Astrocyte (in vitro differentiated cells and primary cell): ENCODE measurements around the gene GSG1L. TPM values are rescaled to one million over a fixed set of nuclear protein-coding genes. Genes with fewer than 3 reads are reported as not detected.

Source experiments
- DNase-seq: peaks from one replicate; pipeline ENCODE4 v3.0.0-alpha.2; 2010; ENCODE audit warnings: low read depth
- FAIRE-seq: peaks from 2 replicates; lab custom pipeline; 2011; peaks lifted over from hg19 to GRCh38; lab: Jason Lieb, UNC
- H2AFZ ChIP-seq: 2 replicates; pipeline ENCODE4 v1.6.0; 2012; ENCODE audit warnings: low read depth, low read length, inconsistent platforms
- H3K27ac ChIP-seq: 2 replicates; pipeline ENCODE4 v1.5.1; 2011; ENCODE audit warnings: low read depth, low read length, inconsistent platforms
- H3K27me3 ChIP-seq: 2 replicates; pipeline ENCODE4 v1.6.0; 2011; ENCODE audit warnings: low read length, inconsistent platforms; ENCODE audit not compliant: insufficient read depth
- H3K36me3 ChIP-seq: 2 replicates; pipeline ENCODE4 v1.5.1; 2011; ENCODE audit warnings: low read length, inconsistent platforms; ENCODE audit not compliant: insufficient read depth
- H3K4me1 ChIP-seq: 2 replicates; pipeline ENCODE4 v1.5.1; 2011; ENCODE audit warnings: low read length, inconsistent platforms; ENCODE audit not compliant: insufficient read depth
- H3K4me2 ChIP-seq: 2 replicates; pipeline ENCODE4 v1.6.0; 2012; ENCODE audit warnings: low read length, inconsistent platforms
- H3K4me3 ChIP-seq: 2 replicates; pipeline ENCODE4 v1.5.1; 2011; ENCODE audit warnings: low read depth, mild to moderate bottlenecking, low read length, inconsistent platforms; ENCODE audit not compliant: insufficient read depth
- H3K79me2 ChIP-seq: 2 replicates; pipeline ENCODE4 v1.6.0; 2012; ENCODE audit warnings: mild to moderate bottlenecking, low read length, inconsistent platforms; ENCODE audit not compliant: insufficient read depth
- H3K9ac ChIP-seq: 2 replicates; pipeline ENCODE4 v1.6.0; 2012; ENCODE audit warnings: mild to moderate bottlenecking, low read length, inconsistent platforms
- H3K9me3 ChIP-seq: 2 replicates; pipeline ENCODE4 v1.5.1; 2012; ENCODE audit warnings: low read depth, mild to moderate bottlenecking, low read length, inconsistent platforms; ENCODE audit not compliant: insufficient read depth
- H4K20me1 ChIP-seq: 2 replicates; pipeline ENCODE4 v1.6.0; 2012; ENCODE audit warnings: low read length, inconsistent platforms; ENCODE audit not compliant: insufficient read depth
- H3K27ac Mint-ChIP-seq: one replicate; pipeline ENCODE4 v1.8.0; 2021; ENCODE audit warnings: mild to moderate bottlenecking, mixed read lengths; ENCODE audit not compliant: unreplicated experiment
- H3K27me3 Mint-ChIP-seq: one replicate; pipeline ENCODE4 v1.8.0; 2021; ENCODE audit warnings: low read depth, mixed read lengths; ENCODE audit not compliant: unreplicated experiment
- H3K36me3 Mint-ChIP-seq: one replicate; pipeline ENCODE4 v1.8.0; 2021; ENCODE audit warnings: low read depth, mixed read lengths; ENCODE audit not compliant: unreplicated experiment
- H3K4me1 Mint-ChIP-seq: one replicate; pipeline ENCODE4 v1.8.0; 2021; ENCODE audit warnings: low read depth, mixed read lengths; ENCODE audit not compliant: unreplicated experiment
- H3K4me3 Mint-ChIP-seq: one replicate; pipeline ENCODE4 v1.8.0; 2021; ENCODE audit warnings: mild to moderate bottlenecking, moderate library complexity, mixed read lengths; ENCODE audit not compliant: unreplicated experiment
- H3K9me3 Mint-ChIP-seq: one replicate; pipeline ENCODE4 v1.8.0; 2021; ENCODE audit warnings: mild to moderate bottlenecking, mixed read lengths; ENCODE audit not compliant: unreplicated experiment
- EZH2 ChIP-seq: IDR thresholded peaks from 2 replicates; pipeline ENCODE4 v1.6.1; 2012; ENCODE audit warnings: mild to moderate bottlenecking, low read length, inconsistent platforms; ENCODE audit not compliant: insufficient read depth
- total RNA-seq: library from RNA; stranded (reverse); gene quantifications from 2 replicates; pipeline ENCODE4 v1.2.1, GENCODE V29; 2021
- TF ChIP-seq, protein P1 (sequence below): IDR thresholded peaks from 2 replicates; pipeline ENCODE4 v1.5.1; 2011; ENCODE audit warnings: low read depth, mild to moderate bottlenecking, inconsistent platforms, low read length, moderate library complexity; ENCODE audit not compliant: insufficient read depth

Gene GSG1L
- total RNA-seq, 1 donor from 2014 or later: not detected

DNA sequence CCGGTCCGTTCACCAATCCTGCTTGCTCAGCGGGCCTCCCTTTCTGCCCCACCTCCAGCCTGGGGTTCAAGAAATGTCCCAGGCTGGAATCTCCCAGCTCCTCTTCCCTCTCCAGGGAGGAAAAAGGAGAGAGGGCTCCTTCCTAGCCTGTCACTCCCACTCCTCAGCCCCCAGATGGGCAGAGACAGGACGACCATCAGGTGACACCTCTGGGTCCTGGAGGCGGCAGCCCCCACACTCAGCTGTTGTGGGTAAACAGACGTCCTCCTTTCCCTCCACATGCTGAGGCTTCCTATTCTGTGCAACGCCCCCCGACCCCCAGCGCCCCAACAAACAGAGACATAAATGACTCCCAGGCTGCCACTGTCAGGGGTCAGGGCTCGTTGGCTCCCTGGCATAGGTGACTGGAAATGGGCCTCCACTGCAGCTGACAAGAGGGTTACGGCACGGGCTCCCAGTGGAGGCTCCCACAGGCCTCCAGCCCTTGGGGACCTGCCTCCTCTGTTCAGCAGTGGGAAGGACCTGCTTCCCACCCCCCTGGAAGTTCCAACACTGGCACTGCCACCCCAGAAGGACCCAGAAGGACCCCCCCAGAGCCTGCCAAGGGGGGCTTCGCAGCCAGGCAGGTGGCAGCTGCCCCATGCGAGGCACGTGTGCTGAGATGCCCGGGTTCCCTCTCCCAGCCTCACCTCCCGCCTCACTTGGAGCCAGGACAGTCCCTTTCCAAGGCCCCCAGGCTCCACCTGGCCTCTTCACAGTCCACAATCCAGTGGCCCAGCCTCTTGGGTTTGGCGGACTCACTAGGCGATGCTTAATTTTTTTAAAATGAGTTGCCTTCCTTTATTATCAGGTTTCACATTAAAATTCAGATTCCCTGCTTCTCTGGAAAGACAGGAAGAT, 281.3 kb downstream of the GSG1L start:
- no peaks in the 10 kb centered on the region for H4K20me1 ChIP-seq
- Mint-ChIP-seq H3K9me3 (no peaks in the 10 kb centered on the region), H3K27ac (no peak overlapping the region), H3K36me3 (peaks cover 2% of the 10 kb centered on the region), H3K4me3 (no peak overlapping the region), H3K27me3 (peaks cover 7% of the 10 kb centered on the region), H3K4me1 (no peaks in the 10 kb centered on the region)
- H3K4me1 ChIP-seq: peaks cover 20% of the 10 kb centered on the region
- no peaks in the 10 kb centered on the region for H3K79me2 ChIP-seq
- no peak for DNase-seq
- H3K27me3 ChIP-seq: no peaks in the 10 kb centered on the region
- no peak for FAIRE-seq
- no peak for TF ChIP-seq EZH2
- TF ChIP-seq, protein P1, sequence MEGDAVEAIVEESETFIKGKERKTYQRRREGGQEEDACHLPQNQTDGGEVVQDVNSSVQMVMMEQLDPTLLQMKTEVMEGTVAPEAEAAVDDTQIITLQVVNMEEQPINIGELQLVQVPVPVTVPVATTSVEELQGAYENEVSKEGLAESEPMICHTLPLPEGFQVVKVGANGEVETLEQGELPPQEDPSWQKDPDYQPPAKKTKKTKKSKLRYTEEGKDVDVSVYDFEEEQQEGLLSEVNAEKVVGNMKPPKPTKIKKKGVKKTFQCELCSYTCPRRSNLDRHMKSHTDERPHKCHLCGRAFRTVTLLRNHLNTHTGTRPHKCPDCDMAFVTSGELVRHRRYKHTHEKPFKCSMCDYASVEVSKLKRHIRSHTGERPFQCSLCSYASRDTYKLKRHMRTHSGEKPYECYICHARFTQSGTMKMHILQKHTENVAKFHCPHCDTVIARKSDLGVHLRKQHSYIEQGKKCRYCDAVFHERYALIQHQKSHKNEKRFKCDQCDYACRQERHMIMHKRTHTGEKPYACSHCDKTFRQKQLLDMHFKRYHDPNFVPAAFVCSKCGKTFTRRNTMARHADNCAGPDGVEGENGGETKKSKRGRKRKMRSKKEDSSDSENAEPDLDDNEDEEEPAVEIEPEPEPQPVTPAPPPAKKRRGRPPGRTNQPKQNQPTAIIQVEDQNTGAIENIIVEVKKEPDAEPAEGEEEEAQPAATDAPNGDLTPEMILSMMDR: no peak
- no peak overlapping the region for H3K4me2 ChIP-seq
- no peak overlapping the region for H3K9ac ChIP-seq
- no peaks in the 10 kb centered on the region for H3K9me3 ChIP-seq
- no peak overlapping the region for H3K27ac ChIP-seq
- H2AFZ ChIP-seq: no peak overlapping the region
- no peak overlapping the region for H3K4me3 ChIP-seq
- H3K36me3 ChIP-seq: no peaks in the 10 kb centered on the region

DNA sequence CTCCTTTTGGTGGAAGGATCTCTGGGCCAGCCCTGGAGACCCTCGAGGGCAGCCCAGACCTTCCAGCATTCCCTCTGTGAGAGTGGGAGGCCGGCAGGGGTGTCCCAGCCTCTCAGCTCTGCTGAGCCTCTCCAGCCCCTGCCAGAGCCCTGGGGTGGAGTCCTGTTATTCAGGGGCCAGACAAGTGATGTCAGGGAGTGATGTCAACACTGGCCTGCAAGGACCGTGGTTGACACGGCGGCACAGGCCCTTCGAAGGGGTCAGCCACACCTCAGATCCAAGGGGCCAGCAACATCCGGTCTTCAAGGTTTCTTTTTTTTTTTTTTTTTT, 282.4 kb downstream of the GSG1L start:
- no peak overlapping the region for H3K9ac ChIP-seq
- Mint-ChIP-seq H3K36me3 (peaks cover 2% of the 10 kb centered on the region), H3K4me3 (no peak overlapping the region), H3K27me3 (peaks cover 4% of the 10 kb centered on the region), H3K4me1 (no peaks in the 10 kb centered on the region), H3K9me3 (no peaks in the 10 kb centered on the region), H3K27ac (no peak overlapping the region)
- no peak overlapping the region for H2AFZ ChIP-seq
- no peak overlapping the region for H3K4me3 ChIP-seq
- H3K27me3 ChIP-seq: no peaks in the 10 kb centered on the region
- no peak overlapping the region for H3K4me2 ChIP-seq
- H3K27ac ChIP-seq: no peak overlapping the region
- TF ChIP-seq EZH2: no peak
- no peaks in the 10 kb centered on the region for H4K20me1 ChIP-seq
- no peaks in the 10 kb centered on the region for H3K9me3 ChIP-seq
- DNase-seq (peak; percentile 22), FAIRE-seq (no peak)
- H3K79me2 ChIP-seq: no peaks in the 10 kb centered on the region
- no peaks in the 10 kb centered on the region for H3K36me3 ChIP-seq
- peaks cover 20% of the 10 kb centered on the region for H3K4me1 ChIP-seq

DNA sequence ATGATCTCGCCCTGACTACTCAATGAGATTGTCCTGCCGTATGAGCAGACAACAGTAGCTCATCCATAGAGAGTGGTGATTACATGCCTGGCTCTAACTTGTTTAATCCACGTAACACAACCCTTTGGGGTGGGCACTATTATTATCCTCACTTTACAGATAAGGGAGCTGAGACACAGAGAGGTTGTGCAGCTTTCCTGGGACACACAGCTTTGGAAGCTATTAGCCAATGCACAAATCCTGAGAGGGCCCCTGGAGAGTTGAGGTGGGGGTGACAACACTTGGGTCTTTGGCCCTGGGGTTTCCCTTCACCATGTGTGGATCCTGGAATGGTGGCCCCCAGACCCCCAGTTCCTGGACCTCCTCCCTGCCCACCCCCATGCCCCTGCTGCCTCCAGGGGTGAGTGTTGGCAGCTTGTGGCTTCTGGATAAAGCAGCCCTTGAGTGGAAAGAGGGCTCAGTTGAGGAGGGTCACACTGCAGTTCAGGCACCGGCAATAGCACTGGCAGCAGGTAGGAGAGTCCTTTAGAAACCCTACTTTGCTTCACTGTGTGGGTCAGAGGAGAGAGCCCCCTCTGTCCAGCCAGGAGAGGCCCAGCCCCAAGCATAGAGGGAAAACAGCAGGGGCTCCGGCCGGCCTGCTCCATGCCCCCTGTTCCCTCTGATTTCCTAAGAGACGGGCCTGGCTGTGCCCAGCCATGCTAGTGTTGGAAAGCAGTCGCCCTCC, 282.9 kb downstream of the GSG1L start:
- DNase-seq: no peak
- H3K4me3 ChIP-seq: no peak overlapping the region
- no peak overlapping the region for H2AFZ ChIP-seq
- no peak for FAIRE-seq
- TF ChIP-seq, protein P1: no peak
- TF ChIP-seq EZH2: no peak
- H4K20me1 ChIP-seq: no peaks in the 10 kb centered on the region
- Mint-ChIP-seq H3K27ac (no peak overlapping the region), H3K9me3 (no peaks in the 10 kb centered on the region), H3K4me3 (no peak overlapping the region), H3K27me3 (peaks cover 4% of the 10 kb centered on the region), H3K4me1 (no peaks in the 10 kb centered on the region), H3K36me3 (peaks cover 2% of the 10 kb centered on the region)
- no peaks in the 10 kb centered on the region for H3K27me3 ChIP-seq
- peaks cover 20% of the 10 kb centered on the region for H3K4me1 ChIP-seq
- no peaks in the 10 kb centered on the region for H3K9me3 ChIP-seq
- no peaks in the 10 kb centered on the region for H3K36me3 ChIP-seq
- no peak overlapping the region for H3K9ac ChIP-seq
- no peaks in the 10 kb centered on the region for H3K79me2 ChIP-seq
- H3K27ac ChIP-seq: no peak overlapping the region
- no peak overlapping the region for H3K4me2 ChIP-seq
